Activated CD8-positive, alpha-beta memory T cell treated with anti-CD3 and anti-CD28 coated beads, Interleukin-2, amount 10 ng/mL, durations not matched to agents 7 days and 5 days (primary cell): ENCODE results near the gene LPAR2. TPM values are rescaled to one million over a fixed set of nuclear protein-coding genes. Genes with fewer than 3 reads are reported as not detected.

Experiments used
- ATAC-seq: fragments of 150-1000 bp; cut with Tn5 transposase; one replicate; pipeline ENCODE4 v1.10.0; 2021; ENCODE audit warnings: moderate library complexity
- CTCF ChIA-PET: fragments of 350-600 bp; sonication (Branson Sonifier 250); formaldehyde crosslinking; loops from one replicate; lab custom pipeline; 2021; ENCODE audit warnings: antibody characterized with exemption; lab: Charles Lee
- DNase-seq: peaks from one replicate; pipeline ENCODE4 v3.0.0-alpha.2; 2020
- H3K27ac Mint-ChIP-seq: one replicate; pipeline ENCODE4 v1.8.0; 2021; ENCODE audit warnings: mild to moderate bottlenecking, mixed read lengths
- H3K27me3 Mint-ChIP-seq: one replicate; pipeline ENCODE4 v1.8.0; 2021; ENCODE audit warnings: mixed read lengths
- H3K36me3 Mint-ChIP-seq: one replicate; pipeline ENCODE4 v1.8.0; 2021; ENCODE audit warnings: mild to moderate bottlenecking, mixed read lengths
- H3K4me1 Mint-ChIP-seq: one replicate; pipeline ENCODE4 v1.8.0; 2021; ENCODE audit warnings: mixed read lengths
- H3K4me3 Mint-ChIP-seq: one replicate; pipeline ENCODE4 v1.8.0; 2021; ENCODE audit warnings: mild to moderate bottlenecking, moderate library complexity, mixed read lengths
- H3K9me3 Mint-ChIP-seq: one replicate; pipeline ENCODE4 v1.8.0; 2022; ENCODE audit warnings: low read depth, mixed read lengths
- total RNA-seq, 2 experiments: library from RNA; stranded (reverse); gene quantifications; one replicate each; pipeline ENCODE4 v1.2.3, GENCODE V29; 2021

Gene LPAR2
- total RNA-seq, 2 experiments from 2014 or later, result 39.4 to 46.1 TPM

- peaks cover 17% of the 10 kb centered on the region for H3K4me1 Mint-ChIP-seq
- H3K4me3 Mint-ChIP-seq, result no peak overlapping the region
- CTCF ChIA-PET, result no interaction called here
- ATAC-seq (no peak), DNase-seq (no peak)
- H3K27ac Mint-ChIP-seq, result peak overlapping the region; percentile 40
- peaks cover 55% of the 10 kb centered on the region for H3K36me3 Mint-ChIP-seq
- H3K9me3 Mint-ChIP-seq, result no peaks in the 10 kb centered on the region
- no peaks in the 10 kb centered on the region for H3K27me3 Mint-ChIP-seq
Measured at GRCh38 chr19:19634516-19635312, 6.7 kb upstream of the LPAR2 start.

DNA sequence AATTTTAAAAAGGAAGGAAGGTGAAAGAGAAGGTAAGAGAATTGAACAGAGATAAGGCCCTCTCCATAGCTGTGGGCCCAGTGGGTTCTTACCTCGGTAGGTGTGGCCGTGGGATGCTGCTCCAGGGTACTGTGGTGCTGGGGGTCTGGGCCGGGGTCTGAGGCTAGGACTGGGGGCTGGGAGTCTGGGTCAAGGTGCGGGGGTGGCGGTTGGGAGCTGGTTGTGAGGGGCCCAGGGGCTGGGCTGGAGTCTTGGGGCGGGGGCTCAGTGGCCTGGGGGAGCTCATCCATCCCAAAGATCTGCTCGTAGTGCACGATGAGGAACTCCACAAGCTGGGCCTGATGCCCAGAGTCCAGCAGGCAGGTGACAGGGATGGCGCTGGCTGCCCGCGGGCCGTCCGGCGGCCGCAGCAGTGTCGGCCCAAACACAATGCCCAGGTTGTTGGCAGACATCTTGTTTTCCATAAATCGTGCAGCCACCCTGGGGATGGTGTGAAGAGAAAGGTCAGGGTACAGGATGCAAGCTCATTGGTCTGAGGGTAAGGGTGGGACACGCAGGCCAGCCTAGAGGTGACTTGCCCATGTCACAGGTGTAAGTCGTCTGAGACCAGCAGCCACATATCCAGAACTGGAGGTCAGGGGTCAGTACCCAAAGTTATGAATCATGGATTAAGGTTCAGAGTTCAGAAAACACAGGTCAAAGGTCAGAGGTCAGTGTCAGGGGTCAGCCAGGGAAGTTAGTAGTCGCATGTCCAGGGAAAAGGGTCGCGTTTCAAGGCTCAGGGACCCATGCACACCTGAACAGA is 5.9 kb upstream of the LPAR2 start:
- H3K9me3 Mint-ChIP-seq, result no peaks in the 10 kb centered on the region
- no peak overlapping the region for H3K4me3 Mint-ChIP-seq
- peaks cover 51% of the 10 kb centered on the region for H3K36me3 Mint-ChIP-seq
- H3K4me1 Mint-ChIP-seq, result peaks cover 17% of the 10 kb centered on the region
- DNase-seq (no peak), ATAC-seq (no peak)
- no peak overlapping the region for H3K27ac Mint-ChIP-seq
- no peaks in the 10 kb centered on the region for H3K27me3 Mint-ChIP-seq
- CTCF ChIA-PET, result interaction anchor here (1.1 kb wide), 1 partner anchor 105 kb away, joined by 3 read pairs; the partner anchor contains the start of gene YJEFN3

DNA sequence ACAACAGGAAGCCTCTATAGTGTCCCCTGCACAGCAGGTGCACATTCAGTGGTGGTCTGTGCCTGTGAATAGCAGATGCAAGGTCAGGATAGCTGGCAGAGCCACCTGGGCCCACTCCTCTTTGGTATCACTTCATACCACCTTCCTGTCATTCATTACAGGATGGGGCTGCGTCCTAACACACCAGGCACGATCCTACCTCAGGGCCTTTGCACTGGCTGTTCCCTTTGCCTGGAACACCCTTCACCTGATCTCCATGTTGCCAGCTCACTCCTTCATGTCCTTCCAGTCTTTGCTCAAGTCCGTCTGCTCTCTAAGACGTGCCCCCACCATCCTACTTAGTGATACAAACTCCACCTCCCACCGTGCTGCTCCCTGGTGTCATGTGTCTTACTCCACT is 4.6 kb upstream of the LPAR2 start:
- CTCF ChIA-PET, result no interaction called here
- no peak for DNase-seq
- Mint-ChIP-seq H3K4me3 (no peak overlapping the region), H3K36me3 (peaks cover 48% of the 10 kb centered on the region), H3K9me3 (no peaks in the 10 kb centered on the region), H3K4me1 (peaks cover 20% of the 10 kb centered on the region), H3K27ac (peak overlapping the region; percentile 30), H3K27me3 (no peaks in the 10 kb centered on the region)
- no peak for ATAC-seq

DNA sequence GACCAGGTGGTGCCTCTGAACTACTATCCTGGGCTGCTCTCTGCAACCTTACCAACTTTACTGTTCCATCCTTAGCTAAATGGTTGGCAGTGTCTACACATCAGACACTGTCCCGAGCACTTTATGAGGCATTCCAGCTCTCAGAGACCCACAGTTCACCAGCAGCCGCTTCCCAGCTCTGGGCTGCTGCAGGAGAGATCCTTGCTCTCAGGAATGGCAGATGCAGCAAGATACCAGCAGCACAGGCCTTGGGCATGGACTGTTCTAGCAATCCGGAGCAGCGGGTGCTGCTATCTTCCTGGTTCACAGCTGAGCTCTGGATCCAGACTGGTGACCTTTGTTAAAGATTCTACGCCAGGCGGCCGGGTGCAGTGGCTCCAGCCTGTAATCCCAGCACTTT is 3.3 kb upstream of the LPAR2 start:
- DNase-seq (no peak), ATAC-seq (no peak)
- peaks cover 43% of the 10 kb centered on the region for H3K36me3 Mint-ChIP-seq
- H3K27me3 Mint-ChIP-seq, result no peaks in the 10 kb centered on the region
- H3K27ac Mint-ChIP-seq, result peak overlapping the region; percentile 52
- H3K4me1 Mint-ChIP-seq, result peaks cover 32% of the 10 kb centered on the region
- H3K4me3 Mint-ChIP-seq, result no peak overlapping the region
- CTCF ChIA-PET, result interaction anchor here (1.1 kb wide), 1 partner anchor 13 kb away, joined by 3 read pairs; no protein-coding TSS in a partner anchor
- no peaks in the 10 kb centered on the region for H3K9me3 Mint-ChIP-seq

DNA sequence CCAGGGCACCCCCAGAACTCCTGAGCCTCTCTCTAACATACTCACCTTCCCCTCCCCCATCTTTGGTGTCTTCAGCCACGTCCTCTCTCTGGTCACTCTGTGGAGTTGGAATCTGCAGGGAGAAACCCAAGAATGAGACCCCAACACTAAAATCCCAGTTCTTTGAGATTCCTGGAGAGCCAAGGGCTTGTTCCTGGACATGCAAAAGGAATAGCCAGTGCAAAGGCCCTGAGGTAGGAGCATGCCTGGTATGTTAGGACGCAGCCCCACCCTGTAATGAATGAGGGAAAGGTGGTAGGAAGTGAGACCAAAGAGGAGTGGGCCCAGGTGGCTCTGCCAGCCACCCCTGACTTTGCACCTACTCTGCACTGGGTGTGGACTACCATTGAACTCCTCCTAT is 2.4 kb upstream of the LPAR2 start:
- Mint-ChIP-seq H3K27ac (no peak overlapping the region), H3K4me1 (peaks cover 34% of the 10 kb centered on the region), H3K9me3 (no peaks in the 10 kb centered on the region), H3K27me3 (no peaks in the 10 kb centered on the region), H3K36me3 (peaks cover 42% of the 10 kb centered on the region), H3K4me3 (no peak overlapping the region)
- DNase-seq, result no peak
- no peak for ATAC-seq
- CTCF ChIA-PET, result no interaction called here

DNA sequence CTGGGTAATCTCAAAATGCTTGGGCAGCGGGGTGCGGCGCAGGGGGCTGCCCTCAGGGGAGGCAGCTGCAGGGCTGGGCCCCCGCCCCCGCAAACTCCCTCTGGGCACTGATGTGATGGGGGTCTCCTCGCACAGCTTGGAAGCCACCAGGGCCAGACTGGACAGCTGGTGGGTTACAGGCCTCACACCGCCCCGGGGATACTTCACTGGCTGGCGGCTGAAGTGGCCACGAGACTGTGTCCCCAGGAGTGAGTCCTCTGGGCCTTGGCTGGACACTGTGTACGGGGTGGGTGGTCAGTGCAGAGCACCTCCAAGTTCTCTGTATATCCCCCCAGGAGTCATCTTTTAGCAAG is 2.0 kb upstream of the LPAR2 start:
- H3K27me3 Mint-ChIP-seq, result no peaks in the 10 kb centered on the region
- H3K36me3 Mint-ChIP-seq, result peaks cover 39% of the 10 kb centered on the region
- no peak overlapping the region for H3K4me3 Mint-ChIP-seq
- no peaks in the 10 kb centered on the region for H3K9me3 Mint-ChIP-seq
- H3K4me1 Mint-ChIP-seq, result peaks cover 32% of the 10 kb centered on the region
- no peak for DNase-seq
- no peak overlapping the region for H3K27ac Mint-ChIP-seq
- CTCF ChIA-PET, result interaction anchor here (1.7 kb wide), 1 partner anchor 10 kb away, joined by 5 read pairs; no protein-coding TSS in a partner anchor
- ATAC-seq, result no peak

- Mint-ChIP-seq H3K9me3 (no peaks in the 10 kb centered on the region), H3K36me3 (peaks cover 38% of the 10 kb centered on the region), H3K27ac (peak overlapping the region; percentile 82), H3K4me1 (peaks cover 35% of the 10 kb centered on the region), H3K27me3 (no peaks in the 10 kb centered on the region), H3K4me3 (peak overlapping the region; percentile 94)
- ATAC-seq (peak; percentile 10), DNase-seq (peak; percentile 62)
- CTCF ChIA-PET, result interaction anchor here (0.7 to 1.7 kb wide), 7 partner anchors 12 to 97 kb away, joined by 3 to 12 read pairs (median 4); no protein-coding TSS in a partner anchor
Measured at GRCh38 chr19:19628501-19629134, 598 bp upstream of the LPAR2 start.

GRCh38 chr19:19626516-19627472 is 1.2 kb downstream of the LPAR2 start:
- H3K36me3 Mint-ChIP-seq, result peaks cover 28% of the 10 kb centered on the region
- peak overlapping the region; percentile 93 for H3K27ac Mint-ChIP-seq
- CTCF ChIA-PET, result interaction anchor here (1.2 to 3.3 kb wide), 3 partner anchors 17 to 94 kb away, joined by 3 to 15 read pairs (median 4); no protein-coding TSS in a partner anchor
- peaks cover 37% of the 10 kb centered on the region for H3K4me1 Mint-ChIP-seq
- H3K9me3 Mint-ChIP-seq, result no peaks in the 10 kb centered on the region
- H3K27me3 Mint-ChIP-seq, result no peaks in the 10 kb centered on the region
- no peak for DNase-seq
- peak overlapping the region; percentile 94 for H3K4me3 Mint-ChIP-seq
- no peak for ATAC-seq

DNA sequence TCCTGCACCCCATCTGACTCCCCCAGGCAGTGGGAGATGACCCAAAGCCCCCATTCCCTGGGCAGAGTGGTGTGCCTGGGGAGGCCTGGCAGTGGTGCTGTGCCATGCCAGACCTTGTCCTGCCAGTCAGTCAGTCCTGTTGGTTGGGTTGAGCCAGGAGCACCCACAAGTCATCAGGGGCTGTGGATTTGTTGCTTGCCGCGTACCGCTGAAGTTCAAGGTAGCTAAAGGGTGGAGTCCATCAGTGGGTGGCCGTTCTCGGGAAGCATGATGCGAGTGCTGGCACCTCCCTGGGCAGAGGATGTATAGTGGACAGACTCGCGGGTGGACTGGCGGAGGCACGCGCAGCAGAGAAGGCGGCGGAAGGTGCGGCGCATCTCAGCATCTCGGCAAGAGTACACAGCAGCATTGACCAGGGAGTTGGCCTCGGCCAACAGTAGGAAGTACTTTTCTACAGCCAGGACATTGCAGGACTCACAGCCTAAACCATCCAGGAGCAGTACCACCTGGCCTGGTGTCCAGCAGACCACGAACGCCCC is 3.9 kb downstream of the LPAR2 start:
- ATAC-seq (no peak), DNase-seq (no peak)
- CTCF ChIA-PET, result interaction anchor here (1.4 to 1.8 kb wide), 2 partner anchors 9 to 70 kb away, joined by 6 to 7 read pairs; no protein-coding TSS in a partner anchor
- peaks cover 23% of the 10 kb centered on the region for H3K36me3 Mint-ChIP-seq
- H3K27me3 Mint-ChIP-seq, result no peaks in the 10 kb centered on the region
- no peak overlapping the region for H3K27ac Mint-ChIP-seq
- H3K9me3 Mint-ChIP-seq, result no peaks in the 10 kb centered on the region
- peaks cover 40% of the 10 kb centered on the region for H3K4me1 Mint-ChIP-seq
- no peak overlapping the region for H3K4me3 Mint-ChIP-seq

DNA sequence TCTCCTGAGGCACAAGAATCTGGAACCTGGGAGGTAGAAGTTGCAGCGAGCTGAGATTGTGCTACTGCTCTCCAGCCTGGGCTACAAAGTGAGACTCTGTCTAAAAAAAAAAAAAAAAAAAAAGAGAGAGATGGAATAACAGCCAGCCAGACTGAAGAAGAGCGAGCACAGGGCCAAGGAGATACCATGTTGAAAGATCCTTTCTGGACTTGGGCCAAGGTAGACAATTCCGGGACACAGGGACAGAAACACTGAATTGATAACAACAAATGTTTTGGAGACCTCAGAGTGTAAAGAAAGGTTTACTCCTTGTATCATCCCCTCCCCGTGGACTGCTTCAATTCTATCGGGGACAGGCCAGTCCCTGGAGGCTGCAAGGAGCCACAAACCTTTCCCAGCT is 4.6 kb downstream of the LPAR2 start:
- Mint-ChIP-seq H3K9me3 (no peaks in the 10 kb centered on the region), H3K4me1 (peaks cover 41% of the 10 kb centered on the region), H3K27ac (no peak overlapping the region), H3K4me3 (no peak overlapping the region), H3K27me3 (no peaks in the 10 kb centered on the region), H3K36me3 (peaks cover 21% of the 10 kb centered on the region)
- no peak for DNase-seq
- CTCF ChIA-PET, result interaction anchor here (0.8 to 1.8 kb wide), 3 partner anchors 8 to 69 kb away, joined by 3 to 6 read pairs (median 3); no protein-coding TSS in a partner anchor
- no peak for ATAC-seq

GRCh38 chr19:19619849-19620210 is 8.2 kb downstream of the LPAR2 start:
- ATAC-seq (no peak), DNase-seq (no peak)
- CTCF ChIA-PET, result interaction anchor here (0.5 to 1.9 kb wide), 4 partner anchors 15 to 88 kb away, joined by 3 to 7 read pairs (median 4); no protein-coding TSS in a partner anchor
- Mint-ChIP-seq H3K27me3 (no peaks in the 10 kb centered on the region), H3K4me1 (peaks cover 46% of the 10 kb centered on the region), H3K27ac (no peak overlapping the region), H3K36me3 (peaks cover 21% of the 10 kb centered on the region), H3K9me3 (no peaks in the 10 kb centered on the region), H3K4me3 (no peak overlapping the region)
